SH-SY5Y (cell line): ENCODE results near the gene LNP1.

Source experiments
- GATA2 ChIP-seq: IDR thresholded peaks from 2 replicates; pipeline ENCODE4 v1.6.1; 2011; ENCODE audit warnings: mild to moderate bottlenecking, low read depth, low read length
- GATA3 ChIP-seq: IDR thresholded peaks from 2 replicates; pipeline ENCODE4 v1.6.1; 2011; ENCODE audit warnings: low read depth, mild to moderate bottlenecking, low read length, moderate library complexity

DNA sequence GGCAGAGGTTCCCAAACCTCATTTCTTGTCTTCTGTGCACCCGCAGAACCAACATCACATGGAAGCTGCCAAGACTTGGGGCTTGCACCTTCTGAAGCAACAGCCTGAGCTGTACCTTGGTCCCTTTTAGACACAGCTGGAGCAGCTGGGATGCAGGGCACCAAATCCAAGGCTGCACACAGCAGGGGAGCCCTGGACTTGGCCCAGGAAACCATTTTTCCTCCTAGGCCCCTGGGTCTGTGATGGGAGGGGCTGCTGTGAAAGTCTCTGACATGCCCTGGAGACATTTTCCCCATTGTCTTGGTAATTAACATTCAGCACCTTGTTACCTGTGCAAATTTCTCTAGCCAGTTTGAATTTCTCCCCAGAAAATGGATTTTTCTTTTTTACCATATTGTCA is 57.5 kb downstream of the LNP1 start:
- TF ChIP-seq GATA2 = no peak
- TF ChIP-seq GATA3 = no peak
